Epithelial cell of proximal tubule (primary cell): ENCODE results near the gene EFCC1. TPM values are rescaled to one million over a fixed set of nuclear protein-coding genes. Genes with fewer than 3 reads are reported as not detected.

Experiments
- DNase-seq: peaks from one replicate; pipeline ENCODE4 v3.0.0-alpha.2; 2011; ENCODE audit warnings: low read depth
- H3K4me3 ChIP-seq: 2 replicates; pipeline ENCODE4 v1.5.1; 2011; ENCODE audit warnings: low read depth, mild to moderate bottlenecking, low read length
- CTCF ChIP-seq: conservative IDR thresholded peaks from 2 replicates; pipeline ENCODE4 v1.5.1; 2012; ENCODE audit warnings: low read depth, mild to moderate bottlenecking, low read length
- total RNA-seq: library from RNA; depleted of rRNA; stranded (reverse); fragments of >200 nt; gene quantifications from 2 replicates; pipeline ENCODE4 v1.2.3, GENCODE V29; 2015

EFCC1 gene
- total RNA-seq, 1 donor from 2014 or later, result not detected

GRCh38 chr3:129015388-129016105 is 14.4 kb downstream of the EFCC1 start:
- no peak overlapping the region for H3K4me3 ChIP-seq
- TF ChIP-seq CTCF, result no peak
- no peak for DNase-seq

- H3K4me3 ChIP-seq, result no peak overlapping the region
These were observed 15.2 kb downstream of the EFCC1 start for GRCh38 chr3:129016356-129016719.

GRCh38 chr3:129016720-129017483 is 15.8 kb downstream of the EFCC1 start:
- TF ChIP-seq CTCF, result no peak
- no peak for DNase-seq
- no peak overlapping the region for H3K4me3 ChIP-seq

More at GRCh38 chr3:129016356-129016719, 15.2 kb downstream of the EFCC1 start:
- TF ChIP-seq CTCF, result no peak
- DNase-seq, result no peak

- no peak for TF ChIP-seq CTCF
- no peak overlapping the region for H3K4me3 ChIP-seq
- no peak for DNase-seq
These were observed 16.4 kb downstream of the EFCC1 start for GRCh38 chr3:129017484-129017899.

- no peak for TF ChIP-seq CTCF
- H3K4me3 ChIP-seq, result no peak overlapping the region
- no peak for DNase-seq
These were observed 17.2 kb downstream of the EFCC1 start for GRCh38 chr3:129018271-129018670.

GRCh38 chr3:129018751-129019150 is 17.6 kb downstream of the EFCC1 start:
- no peak for DNase-seq
- TF ChIP-seq CTCF, result no peak

More at GRCh38 chr3:129018751-129019150, 17.6 kb downstream of the EFCC1 start:
- H3K4me3 ChIP-seq, result no peak overlapping the region
